ENCODE measurements around the gene ATP8B4.

- no peak for TF ChIP-seq MAX (IDR thresholded peaks at IDR 0.05)
- TF ChIP-seq RAD21 (IDR thresholded peaks at IDR 0.05; ENCODE audit: low read depth), result no peak
- TF ChIP-seq USF1 (IDR thresholded peaks at IDR 0.05), result no peak
Observed at GRCh38 chr15:49848807-49849206, 270.2 kb downstream of the ATP8B4 start.

All from Ishikawa (cell line).